GM18858 (cell line): ENCODE measurements around the gene TDRD3.
"Not testable (repeated sequence)": the region's sequence is repeated elsewhere in the genome, so short reads cannot be mapped to it uniquely, and the experiment has no call there.

Experiments
- ATAC-seq: cut with Tn5 transposase; IDR thresholded peaks from one replicate; pipeline ENCODE4 v1.9.1; 2021; ENCODE audit not compliant: unreplicated experiment

TDRD3 gene

GRCh38 chr13:60396783-60397703 is at the start of gene TDRD3:
Gene TDRD3, plus strand, starts transcription at chr13:60397220. Its CDS starts 145 bp downstream, at chr13:60397365.
- peak; percentile 37 for ATAC-seq

GRCh38 chr13:60347690-60348089 is 49.3 kb upstream of the TDRD3 start:
- no peak for ATAC-seq

- no peak for ATAC-seq
Measured at GRCh38 chr13:60348097-60348496, 48.9 kb upstream of the TDRD3 start.

GRCh38 chr13:60351326-60351725 is 45.7 kb upstream of the TDRD3 start:
- ATAC-seq, result no peak

GRCh38 chr13:60351855-60352615 is 45.0 kb upstream of the TDRD3 start:
- ATAC-seq, result no peak

- no peak for ATAC-seq
Measured at GRCh38 chr13:60352644-60353043, 44.4 kb upstream of the TDRD3 start.

GRCh38 chr13:60355056-60355455 is 42.0 kb upstream of the TDRD3 start:
- ATAC-seq, result no peak

- ATAC-seq, result no peak
Measured at GRCh38 chr13:60356970-60357369, 40.0 kb upstream of the TDRD3 start.

GRCh38 chr13:60358453-60358852 is 38.6 kb upstream of the TDRD3 start:
- no peak for ATAC-seq

- no peak for ATAC-seq
Measured at GRCh38 chr13:60363288-60363687, 33.7 kb upstream of the TDRD3 start.

GRCh38 chr13:60369242-60369641 is 27.8 kb upstream of the TDRD3 start:
- ATAC-seq, result peak; percentile 48

- ATAC-seq, result no peak
Measured at GRCh38 chr13:60370343-60370742, 26.7 kb upstream of the TDRD3 start.

GRCh38 chr13:60372141-60372540 is 24.9 kb upstream of the TDRD3 start:
- no peak for ATAC-seq

- ATAC-seq, result not testable (repeated sequence)
Measured at GRCh38 chr13:60379282-60379681, 17.7 kb upstream of the TDRD3 start.

GRCh38 chr13:60379837-60380565 is 17.0 kb upstream of the TDRD3 start:
- no peak for ATAC-seq

GRCh38 chr13:60384911-60385310 is 12.1 kb upstream of the TDRD3 start:
- ATAC-seq, result no peak

- ATAC-seq, result no peak
Measured at GRCh38 chr13:60386250-60386649, 10.8 kb upstream of the TDRD3 start.

GRCh38 chr13:60392131-60392530 is 4.9 kb upstream of the TDRD3 start:
- ATAC-seq, result no peak

GRCh38 chr13:60395971-60396782 is 843 bp upstream of the TDRD3 start:
- peak; percentile 64 for ATAC-seq

GRCh38 chr13:60397704-60398378 is 821 bp downstream of the TDRD3 start:
- peak; percentile 17 for ATAC-seq
